HepG2 (cell line): ENCODE data around the gene R3HDM4. TPM values are rescaled to one million over a fixed set of nuclear protein-coding genes. Genes with fewer than 3 reads are reported as not detected.

Experiments used
- EEA1 ChIP-seq: sonication (generic); formaldehyde crosslinking; IDR thresholded peaks from 2 replicates; pipeline ENCODE4 v1.5.1; 2020; ENCODE audit warnings: mild to moderate bottlenecking, missing genetic modification reagents, borderline replicate concordance
- HOXA5 ChIP-seq: sonication (generic); formaldehyde crosslinking; IDR thresholded peaks from 2 replicates; pipeline ENCODE4 v1.4.0; 2020; ENCODE audit warnings: missing genetic modification reagents
- MAFF ChIP-seq: IDR thresholded peaks from 2 replicates; pipeline ENCODE4 v1.6.1; 2011; ENCODE audit warnings: low read depth, low read length, improper control_type of control experiment
- PAX8 ChIP-seq: sonication (generic); formaldehyde crosslinking; IDR thresholded peaks from 2 replicates; pipeline ENCODE4 v1.8.0; 2022; ENCODE audit warnings: mild to moderate bottlenecking, missing genetic modification reagents, borderline replicate concordance
- SOX13 ChIP-seq, 3 experiments: fragments of 450-650 bp in 1 of 3; sonication (generic) in 1 of 3; formaldehyde crosslinking in 1 of 3; IDR thresholded peaks in 2 of 3; conservative IDR thresholded peaks in 1 of 3; 2 replicates each; pipeline versions ENCODE4 v1.5.0 to v1.6.1; 2016 to 2020; ENCODE audit warnings: antibody characterized with exemption in 1 of 3, mild to moderate bottlenecking in 1 of 3, missing compliant biosample characterization in 1 of 3, missing genetic modification reagents in 1 of 3, moderate library complexity in 1 of 3
- TEAD3 ChIP-seq: optimal IDR thresholded peaks from 2 replicates; pipeline ENCODE3; 2016; ENCODE audit warnings: borderline replicate concordance
- YY1 ChIP-seq: IDR thresholded peaks from 2 replicates; pipeline ENCODE4 v1.6.1; 2011; ENCODE audit warnings: low read length, low read depth, moderate library complexity, mild to moderate bottlenecking; ENCODE audit not compliant: insufficient read depth, insufficient replicate concordance
- polyA plus RNA-seq, 8 experiments: library from polyadenylated mRNA; depleted of rRNA in 3 of 8; stranded (reverse) in 7 of 8; unstranded in 1 of 8; fragments of >200 nt; fragmentation: Illumina TruSeq in 4 of 8; extraction: Trizol in 4 of 8; gene quantifications; 2 replicates each; pipeline versions ENCODE4 v1.2.1 to v1.2.3, GENCODE V29; 2011 to 2016; ENCODE audit warnings: low read depth in 4 of 8, missing spikeins in 1 of 8, mixed read lengths in 1 of 8; ENCODE audit not compliant: insufficient read depth in 1 of 8
- total RNA-seq, 5 experiments: library from RNA; depleted of rRNA; stranded (reverse); fragments of >200 nt; fragmentation: Illumina TruSeq; extraction: Trizol; gene quantifications; 2 replicates each; pipeline ENCODE4 v1.2.3, GENCODE V29; 2016; ENCODE audit warnings: low read depth in 1 of 5
- TF ChIP-seq, protein P1 (sequence below): sonication (generic); formaldehyde crosslinking; IDR thresholded peaks from 2 replicates; pipeline ENCODE4 v1.8.1; 2023; ENCODE audit warnings: missing genetic modification reagents, mild to moderate bottlenecking, borderline replicate concordance
- TF ChIP-seq, protein P2 (sequence below): sonication (generic); formaldehyde crosslinking; IDR thresholded peaks from 2 replicates; pipeline ENCODE4 v1.4.0; 2020; ENCODE audit warnings: missing genetic modification reagents, mild to moderate bottlenecking, borderline replicate concordance

R3HDM4 gene
- total and polyA plus RNA-seq, 2 of the 13 experiments (the other 11 are each of a cell fraction or from before 2014, with no cell fraction given): 26.2 to 26.9 TPM

GRCh38 chr19:916645-917322, 3.8 kb upstream of the R3HDM4 start (continued):
- TF ChIP-seq SOX13 (IDR thresholded peaks at IDR 0.05): no peak
- TF ChIP-seq SOX13 (CRISPR knock-in tag; conservative IDR thresholded peaks at IDR 0.05 in 1 of 2, IDR thresholded peaks at IDR 0.05 in 1 of 2): no peak
- TF ChIP-seq, protein P1, sequence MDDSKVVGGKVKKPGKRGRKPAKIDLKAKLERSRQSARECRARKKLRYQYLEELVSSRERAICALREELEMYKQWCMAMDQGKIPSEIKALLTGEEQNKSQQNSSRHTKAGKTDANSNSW (CRISPR knock-in tag): no peak
- TF ChIP-seq HOXA5: no peak
- TF ChIP-seq MAFF: no peak
- TF ChIP-seq YY1: peak; percentile 12
- TF ChIP-seq EEA1 (CRISPR knock-in tag): no peak
- TF ChIP-seq TEAD3 (CRISPR knock-in tag): peak; percentile 8
- TF ChIP-seq, protein P2, sequence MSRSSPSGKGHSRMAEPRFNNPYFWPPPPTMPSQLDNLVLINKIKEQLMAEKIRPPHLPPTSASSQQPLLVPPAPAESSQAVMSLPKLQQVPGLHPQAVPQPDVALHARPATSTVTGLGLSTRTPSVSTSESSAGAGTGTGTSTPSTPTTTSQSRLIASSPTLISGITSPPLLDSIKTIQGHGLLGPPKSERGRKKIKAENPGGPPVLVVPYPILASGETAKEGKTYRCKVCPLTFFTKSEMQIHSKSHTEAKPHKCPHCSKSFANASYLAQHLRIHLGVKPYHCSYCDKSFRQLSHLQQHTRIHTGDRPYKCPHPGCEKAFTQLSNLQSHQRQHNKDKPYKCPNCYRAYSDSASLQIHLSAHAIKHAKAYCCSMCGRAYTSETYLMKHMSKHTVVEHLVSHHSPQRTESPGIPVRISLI: no peak
- TF ChIP-seq PAX8 (CRISPR knock-in tag): peak; percentile 7; the same call in 1 of the 2 replicates
